HG02678 (cell line): ENCODE data around the gene RAB30.
"Not testable (repeated sequence)": the region's sequence is repeated elsewhere in the genome, so short reads cannot be mapped to it uniquely, and the experiment has no call there.

Experiments used
- ATAC-seq: cut with Tn5 transposase; IDR thresholded peaks from one replicate; pipeline ENCODE4 v1.9.1; 2021; ENCODE audit warnings: mild to moderate bottlenecking, moderate library complexity; ENCODE audit not compliant: unreplicated experiment

The RAB30 gene

DNA sequence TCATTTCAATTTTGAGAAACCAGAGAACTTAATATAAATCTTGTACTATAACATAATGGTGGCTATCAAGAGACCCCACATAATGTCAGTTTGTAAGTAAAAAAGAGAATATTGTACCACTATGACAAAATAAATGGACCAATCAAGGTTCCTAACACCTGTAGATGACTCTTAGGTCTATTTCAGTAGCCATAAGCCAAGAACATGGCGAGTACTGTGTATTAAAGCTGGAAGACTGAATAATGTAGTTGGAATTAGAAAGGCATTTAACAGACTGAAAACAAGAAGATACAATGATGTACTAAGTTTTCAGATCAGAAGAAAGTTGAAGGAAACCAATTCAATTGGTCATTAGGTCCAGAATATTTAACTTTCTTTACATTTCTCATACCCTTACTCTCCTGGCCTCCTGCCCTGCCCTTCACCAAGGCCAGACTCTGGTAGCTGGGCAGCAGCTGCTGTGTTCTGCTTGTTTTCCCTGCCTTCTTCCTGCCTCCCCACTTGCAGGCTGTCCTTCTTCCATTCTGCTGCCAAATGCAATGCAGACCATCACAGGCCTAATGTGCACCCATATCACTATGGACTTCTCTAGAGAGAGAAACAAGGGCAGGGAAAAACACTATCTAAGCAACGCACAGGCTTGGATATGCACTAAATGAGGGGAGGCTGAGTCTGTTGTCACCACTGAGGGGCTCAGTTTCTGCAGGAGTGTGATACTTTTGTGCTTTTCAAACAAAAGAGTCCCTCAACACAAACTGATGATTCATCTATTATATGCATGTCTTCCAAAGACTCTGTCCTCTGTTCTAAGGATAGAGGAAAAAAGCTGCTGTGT, 60.1 kb downstream of the RAB30 start:
- no peak for ATAC-seq

DNA sequence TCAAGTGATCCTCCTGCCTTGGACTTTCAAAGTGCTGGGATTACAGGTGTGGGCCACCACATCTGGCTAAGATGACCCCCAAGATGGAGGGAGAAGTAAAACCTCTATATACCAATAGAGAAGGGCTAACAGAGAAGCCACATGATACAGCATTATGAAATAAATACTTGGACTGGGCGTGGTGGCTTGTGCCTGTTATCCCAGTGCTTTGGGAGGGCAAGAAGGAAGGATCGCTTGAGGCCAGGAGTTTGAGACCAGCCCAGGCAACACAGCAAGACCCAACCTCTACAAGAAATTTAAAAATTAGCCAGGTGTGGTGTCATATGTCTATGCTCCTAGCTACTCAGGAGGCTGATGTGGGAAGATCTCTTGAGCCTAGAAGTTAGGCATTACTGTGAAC, 61.7 kb downstream of the RAB30 start:
- no peak for ATAC-seq

DNA sequence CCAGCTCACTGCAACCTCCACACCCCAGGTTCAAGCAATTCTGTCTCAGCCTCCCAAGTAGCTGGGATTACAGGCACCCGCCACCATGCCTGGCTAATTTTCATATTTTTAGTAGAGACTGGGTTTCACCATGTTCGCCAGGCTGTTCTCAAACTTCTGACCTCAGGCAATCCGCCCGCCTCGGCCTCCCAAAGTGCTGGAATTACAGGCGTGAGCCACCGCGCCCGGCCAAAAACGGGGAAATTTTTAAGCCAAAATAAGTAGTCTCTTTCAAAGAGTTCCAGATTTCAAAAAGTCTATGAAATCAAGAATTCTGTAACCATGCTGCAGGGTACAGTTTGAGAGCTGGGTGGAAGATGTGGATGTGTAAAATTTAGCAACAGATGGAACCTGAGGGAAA, 62.6 kb downstream of the RAB30 start:
- not testable (repeated sequence) for ATAC-seq

DNA sequence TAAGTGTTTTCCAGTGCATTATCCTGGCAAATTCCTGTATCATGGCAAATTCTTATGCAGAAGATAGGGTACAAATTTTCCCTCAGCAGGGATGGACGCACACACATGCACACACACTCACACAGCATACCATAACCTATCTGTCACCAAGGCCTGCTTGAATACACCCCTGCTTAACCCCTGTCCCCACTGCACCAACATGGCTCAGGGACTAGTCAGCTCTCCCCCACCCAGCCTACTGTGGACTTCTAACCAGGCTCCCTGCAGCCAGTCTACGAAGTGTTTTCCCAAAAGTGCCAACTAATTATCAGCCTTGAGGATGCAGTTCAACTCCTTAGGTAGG, 63.1 kb downstream of the RAB30 start:
- no peak for ATAC-seq

- ATAC-seq, result peak; percentile 46
Observed at GRCh38 chr11:83007909-83008580, 63.7 kb downstream of the RAB30 start.

- no peak for ATAC-seq
Observed at GRCh38 chr11:83007477-83007876, 64.2 kb downstream of the RAB30 start.

- peak; percentile 54 for ATAC-seq
Observed at GRCh38 chr11:83006877-83007330, 64.8 kb downstream of the RAB30 start.

- no peak for ATAC-seq
Observed at GRCh38 chr11:83004746-83005556, 66.7 kb downstream of the RAB30 start.

DNA sequence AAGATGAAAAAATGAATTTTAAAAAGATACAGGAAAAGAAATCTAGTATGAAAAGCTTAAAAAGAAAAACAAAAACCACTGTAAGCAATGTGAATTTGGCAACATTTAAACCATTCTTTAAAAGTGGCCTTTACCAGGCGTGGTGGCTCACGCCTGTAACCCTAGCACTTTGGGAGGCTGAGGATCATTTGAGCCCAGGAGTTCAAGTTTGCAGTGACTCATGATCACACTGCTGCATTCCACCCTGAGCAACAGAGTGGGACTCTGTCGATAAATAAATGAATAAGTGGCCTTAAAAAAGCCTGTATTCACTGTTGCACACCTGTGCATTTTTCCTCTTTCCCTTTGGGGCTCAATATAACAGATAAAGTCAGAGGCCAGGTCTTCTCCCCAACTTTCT, 69.2 kb downstream of the RAB30 start:
- ATAC-seq, result no peak

- no peak for ATAC-seq
Observed at GRCh38 chr11:83002053-83002452, 69.6 kb downstream of the RAB30 start.

DNA sequence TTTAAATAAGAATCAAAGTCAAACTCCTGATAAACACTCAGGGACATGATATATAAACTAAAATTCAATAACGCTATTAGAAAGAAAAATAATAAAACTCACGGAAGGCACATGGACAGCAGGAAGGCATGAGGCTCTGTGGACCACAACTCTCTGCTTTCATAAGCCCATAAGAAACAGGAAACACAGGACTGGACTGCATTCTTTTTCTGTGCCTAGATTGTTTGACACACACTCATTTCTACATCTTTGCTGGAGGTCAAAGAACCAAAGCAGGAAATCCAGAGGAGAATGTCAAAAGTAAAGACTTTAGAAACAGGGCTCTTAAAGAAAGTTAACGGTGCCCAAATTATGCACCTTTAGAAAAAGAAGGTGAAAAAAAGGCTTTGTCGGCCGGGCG, 71.3 kb downstream of the RAB30 start:
- no peak for ATAC-seq

GRCh38 chr11:82999232-82999631, 72.5 kb downstream of the RAB30 start:
- ATAC-seq, result no peak

DNA sequence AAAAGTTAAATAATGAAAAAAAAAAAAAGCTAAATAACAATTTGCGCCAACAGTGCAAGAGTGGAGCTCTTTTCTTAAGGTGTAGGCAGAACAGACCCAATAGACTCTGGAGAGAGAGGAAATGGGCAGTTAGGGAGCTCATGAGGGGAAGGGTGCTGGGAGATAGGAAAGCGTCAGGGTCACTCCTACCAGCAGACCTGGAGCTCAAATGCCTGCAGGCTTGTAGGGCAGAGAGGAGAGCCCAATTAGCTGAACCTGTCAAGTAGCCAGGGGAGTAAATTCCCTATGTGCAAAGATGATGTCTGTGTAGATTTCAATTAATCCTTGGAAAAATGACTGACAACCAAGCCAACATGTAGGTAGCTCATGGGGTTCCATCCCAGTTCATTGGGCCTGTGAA, 73.0 kb downstream of the RAB30 start:
- ATAC-seq, result no peak

DNA sequence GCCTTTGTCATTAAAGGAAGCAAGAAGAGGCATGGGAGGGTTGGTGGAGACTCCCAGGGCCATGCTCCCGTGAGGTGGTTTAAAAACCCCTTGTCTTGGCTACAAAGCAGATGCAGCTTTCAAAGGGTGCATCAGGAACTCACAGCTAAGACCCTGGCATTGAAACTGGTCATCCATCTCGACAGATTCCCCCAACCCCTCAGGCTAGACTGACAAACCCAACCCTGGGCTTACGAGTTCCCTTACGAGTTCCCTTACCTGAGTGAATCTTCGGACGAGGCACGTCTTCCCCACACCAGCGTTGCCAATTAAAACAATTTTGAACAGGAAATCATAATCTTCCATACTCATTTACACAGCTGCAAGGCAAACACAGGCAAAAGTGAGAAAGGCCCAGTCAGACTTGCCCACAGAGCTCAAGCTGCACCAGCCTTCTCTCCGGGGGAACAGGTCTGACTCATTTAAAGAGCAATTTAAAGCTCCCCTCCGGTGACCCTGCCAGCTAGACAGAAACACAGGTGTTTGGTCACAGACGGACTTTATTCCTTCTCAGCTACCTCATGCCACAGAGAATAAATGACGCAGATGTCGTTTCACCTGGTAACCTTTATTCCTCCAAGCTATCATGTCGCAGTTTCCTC, 74.6 kb downstream of the RAB30 start:
- ATAC-seq, result peak; percentile 94

DNA sequence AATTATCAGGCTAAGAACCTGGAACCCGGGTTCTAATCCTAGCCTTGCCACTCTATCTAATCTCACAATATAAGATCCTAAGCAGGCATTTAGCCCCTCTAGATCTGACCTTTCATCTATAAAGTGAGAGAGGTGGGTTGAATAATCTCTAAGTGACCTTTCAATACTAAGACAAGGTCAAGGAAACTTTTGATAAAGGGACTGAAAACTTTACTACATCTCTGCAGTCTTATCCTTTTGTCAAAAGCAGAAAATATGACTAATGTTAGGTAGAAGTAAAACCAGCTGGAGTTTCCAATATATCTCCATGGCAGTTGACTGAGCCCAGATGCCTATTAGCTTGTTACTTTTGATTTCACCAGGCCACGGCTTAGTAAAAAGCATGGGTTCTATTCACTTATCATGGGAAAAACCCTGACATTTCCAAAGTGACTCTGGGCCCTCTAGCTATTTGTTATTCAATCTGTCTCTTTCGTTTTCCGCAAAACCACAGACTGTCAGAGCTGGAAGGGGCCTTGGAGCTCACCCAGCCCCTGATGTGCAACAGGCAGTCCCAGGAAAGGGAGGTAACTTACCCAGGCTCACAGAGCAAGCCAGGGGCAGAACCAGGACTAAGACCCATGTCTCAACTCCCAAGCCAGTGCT, 75.8 kb downstream of the RAB30 start:
- ATAC-seq, result peak; percentile 32

DNA sequence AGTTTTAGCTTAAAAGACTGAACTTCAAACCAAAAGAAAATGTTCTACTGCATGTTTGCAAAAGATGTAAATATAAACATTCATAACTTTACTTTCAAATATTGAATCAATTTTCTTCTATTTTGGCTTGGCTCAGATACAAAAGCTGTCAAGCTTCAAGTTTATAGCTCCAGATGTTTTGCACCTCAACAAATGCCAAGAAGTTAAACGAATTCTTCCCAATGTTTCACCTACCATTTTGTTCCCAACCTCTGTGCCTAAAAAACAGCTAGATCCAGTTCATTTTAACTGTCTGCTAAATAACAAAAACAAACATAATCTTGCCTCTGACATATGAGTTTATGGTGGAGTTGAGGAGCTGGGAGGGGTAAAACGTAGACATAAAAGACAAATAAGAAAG, 76.5 kb downstream of the RAB30 start:
- ATAC-seq, result no peak

DNA sequence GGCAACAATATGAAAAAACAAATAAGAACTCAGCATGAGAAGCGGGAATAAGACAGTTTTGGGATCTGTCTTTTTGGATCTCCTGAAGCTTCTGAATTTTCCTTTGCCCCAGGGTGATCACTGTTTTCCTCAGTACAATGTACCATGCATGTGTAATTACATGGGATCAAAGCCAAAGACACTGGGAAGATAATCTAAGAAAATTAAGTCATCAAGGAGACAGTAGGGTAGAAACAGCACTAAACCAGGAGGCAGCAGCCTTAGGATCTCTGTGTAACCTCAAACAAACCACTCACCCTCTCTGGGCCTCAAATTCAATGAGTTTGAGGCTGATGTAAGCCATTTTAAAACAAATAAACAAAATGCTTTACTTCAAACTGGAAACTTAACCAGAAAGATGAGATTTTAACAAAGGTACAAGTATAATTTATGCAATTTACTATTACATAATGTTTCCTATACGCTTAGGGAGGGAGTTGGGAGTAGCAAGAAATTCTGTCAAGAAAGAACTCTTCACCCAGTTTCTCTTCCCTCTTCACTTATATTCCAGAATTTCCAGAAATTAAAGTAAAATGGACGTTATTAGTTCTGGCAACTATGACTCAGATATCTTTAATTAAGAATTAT, 77.0 kb downstream of the RAB30 start:
- no peak for ATAC-seq

DNA sequence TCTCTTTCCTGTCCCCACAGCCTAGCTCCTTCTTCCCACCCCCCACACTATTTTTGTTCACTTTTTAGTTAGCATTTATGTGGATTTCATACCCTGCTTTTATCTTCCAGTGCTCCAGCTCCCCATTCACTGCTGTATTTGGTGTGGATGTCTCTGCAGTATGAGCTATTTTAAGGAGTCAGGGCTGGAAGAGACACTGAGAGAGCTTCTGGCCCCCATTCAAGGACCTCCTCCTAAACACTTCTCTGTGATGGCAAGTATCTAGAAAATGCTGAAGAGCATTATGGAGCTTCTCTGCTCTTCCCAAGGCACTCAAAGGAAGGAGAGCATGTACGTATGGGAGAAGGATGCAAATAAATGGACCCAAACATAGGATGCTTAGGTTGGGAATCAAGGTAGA, 79.5 kb downstream of the RAB30 start:
- ATAC-seq, result no peak

DNA sequence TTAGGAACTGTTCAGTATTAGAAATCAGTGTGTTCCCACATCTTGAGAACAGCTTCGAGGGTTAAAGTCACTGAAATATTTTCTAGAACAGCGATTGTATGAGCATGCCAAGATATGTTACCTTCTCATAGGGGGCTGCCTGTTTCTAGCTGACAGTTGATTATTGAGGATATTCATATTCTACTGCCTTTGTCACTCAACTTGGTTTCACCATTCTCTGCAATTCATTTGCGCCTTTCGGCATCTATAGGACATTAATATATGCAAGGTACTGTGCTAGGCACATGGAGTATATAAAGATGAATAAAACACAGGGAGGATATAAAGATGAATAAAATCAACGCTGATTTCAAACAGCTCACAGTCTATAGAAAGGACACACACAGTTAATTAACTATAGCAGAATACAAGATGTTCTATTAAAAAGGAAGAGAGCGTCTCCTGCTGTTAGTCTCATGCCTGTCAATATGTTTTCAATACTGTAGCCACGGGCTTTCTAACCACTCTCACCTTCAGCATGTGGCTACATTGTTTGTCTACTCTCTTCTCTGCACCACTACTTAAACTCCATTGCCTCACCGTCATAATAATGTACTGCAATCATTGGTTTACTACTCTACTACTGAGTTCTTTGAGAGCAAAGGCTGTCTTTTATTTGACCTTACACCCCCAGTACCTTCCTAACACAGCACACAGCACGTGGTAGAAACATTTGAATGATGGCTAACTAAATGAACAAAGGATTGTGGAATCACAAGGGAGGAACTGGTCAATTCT, 81.9 kb downstream of the RAB30 start:
- no peak for ATAC-seq
